CD14-positive monocyte (primary cell): ENCODE measurements around the gene GCK. TPM values are rescaled to one million over a fixed set of nuclear protein-coding genes. Genes with fewer than 3 reads are reported as not detected.
A peak's percentile ranks its signal among the peaks of the same experiment; 100 is the strongest.

Experiments used
- DNase-seq, 3 donors: peaks; one replicate each; pipeline ENCODE4 v3.0.0-alpha.2; 2011 to 2022
- H2AFZ ChIP-seq: 2 replicates; pipeline ENCODE4 v1.6.0; 2012; ENCODE audit warnings: mild to moderate bottlenecking, low read depth, low read length, inconsistent platforms; ENCODE audit not compliant: insufficient read depth, poor library complexity, severe bottlenecking
- H3K27ac ChIP-seq, 2 donors: 1 replicate in 1 of 2; 2 replicates in 1 of 2; pipeline ENCODE4 v1.5.1; 2012 to 2013; ENCODE audit warnings: low read length in 2 of 2, control low read depth in 1 of 2, inconsistent platforms in 1 of 2, low read depth in 1 of 2, mild to moderate bottlenecking in 1 of 2
- H3K27me3 ChIP-seq, 2 donors: one replicate each; pipeline versions ENCODE4 v1.6.0 to v1.6.1; 2011 to 2013; ENCODE audit warnings: low read length in 2 of 2; ENCODE audit not compliant: control insufficient read depth in 2 of 2, insufficient read depth in 2 of 2
- H3K36me3 ChIP-seq, 2 donors: replicated peaks in 1 of 2; 1 replicate in 1 of 2; 2 replicates in 1 of 2; pipeline versions ENCODE4 v1.5.1 to v1.6.1; 2012 to 2013; ENCODE audit warnings: low read length in 2 of 2, control low read depth in 1 of 2, inconsistent platforms in 1 of 2, mild to moderate bottlenecking in 1 of 2; ENCODE audit not compliant: insufficient read depth in 2 of 2, control insufficient read depth in 1 of 2
- H3K4me1 ChIP-seq, 2 donors: 1 replicate in 1 of 2; 2 replicates in 1 of 2; pipeline versions ENCODE4 v1.5.1 to v1.6.1; 2012 to 2013; ENCODE audit warnings: low read length in 2 of 2, control low read depth in 1 of 2, inconsistent platforms in 1 of 2, mild to moderate bottlenecking in 1 of 2, moderate library complexity in 1 of 2; ENCODE audit not compliant: insufficient read depth in 2 of 2, control insufficient read depth in 1 of 2
- H3K4me2 ChIP-seq: replicated peaks from 2 replicates; pipeline ENCODE3; 2012; ENCODE audit warnings: low read length, moderate library complexity, mild to moderate bottlenecking; ENCODE audit not compliant: poor library complexity, severe bottlenecking; ENCODE audit errors: extremely low read depth
- H3K4me3 ChIP-seq, 3 experiments: fragments of 200-600 bp in 1 of 3; sonication (generic) in 1 of 3; replicated peaks in 1 of 3; 1 replicate in 2 of 3; 2 replicates in 1 of 3; pipeline ENCODE4 v1.5.1; 2011 to 2013; ENCODE audit warnings: low read length in 3 of 3, mild to moderate bottlenecking in 3 of 3, control low read depth in 2 of 3, low read depth in 2 of 3, inconsistent platforms in 1 of 3, moderate library complexity in 1 of 3
- H3K79me2 ChIP-seq: 2 replicates; pipeline ENCODE4 v1.6.0; 2012; ENCODE audit warnings: mild to moderate bottlenecking, control low read depth, inconsistent platforms, low read length, moderate library complexity; ENCODE audit not compliant: insufficient read depth
- H3K9ac ChIP-seq: 2 replicates; pipeline ENCODE4 v1.6.0; 2017; ENCODE audit warnings: low read length, mild to moderate bottlenecking; ENCODE audit not compliant: insufficient read depth, poor library complexity, severe bottlenecking
- H3K9me3 ChIP-seq, 2 donors: replicated peaks in 1 of 2; 1 replicate in 1 of 2; 2 replicates in 1 of 2; pipeline versions ENCODE4 v1.5.1 to v1.6.1; 2012 to 2013; ENCODE audit warnings: low read length in 2 of 2, control low read depth in 1 of 2; ENCODE audit not compliant: control insufficient read depth in 1 of 2, insufficient read depth in 1 of 2
- H4K20me1 ChIP-seq: 2 replicates; pipeline ENCODE4 v1.6.0; 2012; ENCODE audit warnings: mild to moderate bottlenecking, low read length, control low read depth, moderate library complexity; ENCODE audit not compliant: insufficient read depth
- H3K27ac Mint-ChIP-seq, 7 donors: one replicate each; pipeline ENCODE4 v1.8.0; 2020; ENCODE audit warnings: mild to moderate bottlenecking in 7 of 7, mixed read lengths in 7 of 7, moderate library complexity in 6 of 7, inconsistent platforms in 2 of 7
- H3K27me3 Mint-ChIP-seq, 3 donors: one replicate each; pipeline ENCODE4 v1.8.0; 2021 to 2022; ENCODE audit warnings: low read depth in 3 of 3, mild to moderate bottlenecking in 3 of 3, mixed read lengths in 3 of 3, moderate library complexity in 3 of 3, inconsistent platforms in 1 of 3
- H3K36me3 Mint-ChIP-seq, 2 donors: one replicate each; pipeline ENCODE4 v1.8.0; 2020; ENCODE audit warnings: mixed read lengths in 2 of 2, inconsistent platforms in 1 of 2, mild to moderate bottlenecking in 1 of 2
- H3K4me1 Mint-ChIP-seq: one replicate; pipeline ENCODE4 v1.8.0; 2020; ENCODE audit warnings: mild to moderate bottlenecking, mixed read lengths
- H3K4me3 Mint-ChIP-seq, 2 donors: one replicate each; pipeline ENCODE4 v1.8.0; 2020; ENCODE audit warnings: mild to moderate bottlenecking in 2 of 2, mixed read lengths in 2 of 2, moderate library complexity in 1 of 2
- H3K9me3 Mint-ChIP-seq, 7 donors: one replicate each; pipeline ENCODE4 v1.8.0; 2020 to 2022; ENCODE audit warnings: mixed read lengths in 7 of 7, mild to moderate bottlenecking in 6 of 7, moderate library complexity in 6 of 7, inconsistent platforms in 2 of 7
- CTCF ChIP-seq: fragments of 200-600 bp; IDR thresholded peaks from one replicate; pipeline ENCODE4 v1.8.0; 2022; ENCODE audit warnings: antibody characterized with exemption, mild to moderate bottlenecking
- WGBS: methylation state at CpG from one replicate; pipeline ENCODE4 v1.1.5; 2013; ENCODE audit warnings: missing lambda C conversion rate; ENCODE audit not compliant: insufficient coverage; 5-methylcytosine and 5-hydroxymethylcytosine counted together
- intact Hi-C, 2 donors: fragments of 100-400 bp; cut with micrococcal nuclease; formaldehyde crosslinking; loops; one replicate each; pipeline versions ENCODE4 v1.15.0 to v1.15.1; 2023
- polyA plus RNA-seq, 3 donors: library from polyadenylated mRNA; depleted of rRNA in 1 of 3; unstranded in 2 of 3; stranded (reverse) in 1 of 3; fragments of 300-500 nt in 2 of 3; fragments of >200 nt in 1 of 3; fragmentation: Illumina TruSeq in 2 of 3; gene quantifications; 1 replicate in 2 of 3; 2 replicates in 1 of 3; pipeline ENCODE4 v1.2.3, GENCODE V29; 2012 to 2021

GCK gene
- polyA plus RNA-seq, 3 donors, result not detected

GRCh38 chr7:44095781-44096180 lies 93.5 kb downstream of the GCK start:
- Histone ChIP-seq H4K20me1 (no peaks in the 10 kb centered on the region), H3K4me1 (no peaks in the 10 kb centered on the region), H3K27ac (no peak overlapping the region), H3K9ac (no peak overlapping the region), H3K4me3 (no peak overlapping the region), H3K27me3 (no peaks in the 10 kb centered on the region), H3K9me3 (no peaks in the 10 kb centered on the region), H3K4me2 (no peak overlapping the region), H2AFZ (no peak overlapping the region), H3K36me3 (no peaks in the 10 kb centered on the region), H3K79me2 (no peaks in the 10 kb centered on the region)
- H3K27me3 Mint-ChIP-seq, result peaks cover 2 to 5% (median 3%) of the 10 kb centered on the region in 3 donors
- intact Hi-C loops, result no loop called here
- TF ChIP-seq CTCF, result no peak
- DNase-seq, result no peak
- peaks cover 11% of the 10 kb centered on the region for H3K4me1 Mint-ChIP-seq
- 94% methylated on average over 2 of the region's 3 CpGs for WGBS
- no peak overlapping the region for H3K27ac Mint-ChIP-seq
- no peaks in the 10 kb centered on the region for H3K36me3 Mint-ChIP-seq
- H3K9me3 Mint-ChIP-seq, result peaks cover 0 to 6% (median 0%) of the 10 kb centered on the region in 7 donors
- H3K4me3 Mint-ChIP-seq, result no peak overlapping the region

DNA sequence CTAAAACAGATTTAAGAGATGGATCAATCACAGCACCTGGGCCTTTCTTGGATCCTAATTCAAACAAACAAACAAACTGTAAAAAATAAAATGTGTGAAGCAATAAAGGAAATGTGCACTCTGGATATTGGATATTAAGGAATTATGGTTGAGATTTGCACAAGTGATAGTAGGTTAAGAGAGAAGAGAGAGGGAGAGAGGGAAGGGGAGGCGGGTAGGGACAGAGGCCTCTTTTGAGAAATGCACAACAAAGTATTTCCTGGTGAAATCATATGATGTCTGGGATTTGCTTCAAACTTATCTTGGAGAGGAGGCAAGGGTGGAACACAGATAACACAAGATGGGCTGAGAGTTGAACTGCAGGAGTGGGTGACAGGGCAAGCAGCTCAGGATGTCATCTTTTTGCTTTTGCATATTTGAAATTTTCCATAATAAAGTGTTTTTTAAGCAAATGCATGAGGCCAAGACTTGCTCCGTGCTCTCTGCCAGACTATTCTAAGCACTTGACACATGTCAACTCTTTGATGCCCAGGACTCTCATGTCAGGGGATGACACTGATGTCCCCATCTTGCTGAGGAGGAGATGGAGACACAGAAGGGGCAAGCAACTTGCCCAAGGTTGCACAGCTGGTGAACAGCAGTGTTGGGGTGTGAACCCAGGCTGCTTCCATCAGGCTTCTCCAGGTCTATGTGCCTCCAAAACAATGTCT lies 94.2 kb downstream of the GCK start:
- Mint-ChIP-seq H3K27ac (no peak overlapping the region), H3K9me3 (peaks cover 0 to 6% (median 0%) of the 10 kb centered on the region in 7 donors), H3K27me3 (peaks cover 0 to 6% (median 5%) of the 10 kb centered on the region in 3 donors), H3K36me3 (no peaks in the 10 kb centered on the region), H3K4me1 (peaks cover 11% of the 10 kb centered on the region), H3K4me3 (no peak overlapping the region)
- Histone ChIP-seq H3K79me2 (no peaks in the 10 kb centered on the region), H3K9ac (no peak overlapping the region), H3K9me3 (no peaks in the 10 kb centered on the region), H2AFZ (peak overlapping the region; percentile 17), H3K27ac (no peak overlapping the region), H3K4me3 (no peak overlapping the region), H3K4me1 (no peaks in the 10 kb centered on the region), H3K36me3 (no peaks in the 10 kb centered on the region), H3K4me2 (no peak overlapping the region), H4K20me1 (no peaks in the 10 kb centered on the region), H3K27me3 (no peaks in the 10 kb centered on the region)
- no peak for DNase-seq
- TF ChIP-seq CTCF, result no peak
- intact Hi-C loops, result no loop called here
- WGBS, result 94% methylated on average over 2 of the region's 2 CpGs
